GM19397 (cell line): Measurements from ENCODE around the gene ZNF628.

Source experiments
- ATAC-seq: cut with Tn5 transposase; IDR thresholded peaks from one replicate; pipeline ENCODE4 v1.9.1; 2021; ENCODE audit warnings: mild to moderate bottlenecking, moderate library complexity; ENCODE audit not compliant: unreplicated experiment

The ZNF628 gene

DNA sequence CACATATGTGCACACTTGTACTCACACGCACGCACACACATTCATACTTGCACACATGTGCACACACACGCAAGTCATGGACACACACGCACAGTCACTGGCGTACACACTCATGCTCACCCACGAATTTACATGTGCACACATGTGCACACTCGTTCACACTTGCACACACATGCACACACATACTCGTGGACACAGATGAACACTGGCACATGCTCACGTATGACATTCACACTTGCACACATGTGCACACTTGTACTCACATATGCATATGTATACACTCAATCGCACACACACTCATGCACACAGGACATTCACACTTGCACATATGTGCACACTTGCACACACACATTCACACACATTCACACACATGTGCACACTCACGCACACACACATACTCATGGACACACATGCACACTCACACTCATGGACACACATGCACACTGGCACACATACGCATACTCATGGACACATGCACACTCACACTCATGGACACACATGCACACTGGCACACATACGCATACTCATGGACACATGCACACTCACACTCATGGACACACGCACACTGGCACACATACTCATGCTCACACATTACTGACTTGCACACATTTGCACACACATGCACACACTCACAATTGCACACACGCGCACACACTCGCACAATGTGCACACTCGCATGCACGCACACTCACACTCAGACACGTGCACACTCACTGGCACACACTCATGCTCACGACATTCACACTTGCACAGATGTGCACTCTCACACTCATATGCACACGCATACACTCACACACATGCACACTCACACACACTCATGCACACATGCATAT, 51.0 kb downstream of the ZNF628 start:
- no peak for ATAC-seq

DNA sequence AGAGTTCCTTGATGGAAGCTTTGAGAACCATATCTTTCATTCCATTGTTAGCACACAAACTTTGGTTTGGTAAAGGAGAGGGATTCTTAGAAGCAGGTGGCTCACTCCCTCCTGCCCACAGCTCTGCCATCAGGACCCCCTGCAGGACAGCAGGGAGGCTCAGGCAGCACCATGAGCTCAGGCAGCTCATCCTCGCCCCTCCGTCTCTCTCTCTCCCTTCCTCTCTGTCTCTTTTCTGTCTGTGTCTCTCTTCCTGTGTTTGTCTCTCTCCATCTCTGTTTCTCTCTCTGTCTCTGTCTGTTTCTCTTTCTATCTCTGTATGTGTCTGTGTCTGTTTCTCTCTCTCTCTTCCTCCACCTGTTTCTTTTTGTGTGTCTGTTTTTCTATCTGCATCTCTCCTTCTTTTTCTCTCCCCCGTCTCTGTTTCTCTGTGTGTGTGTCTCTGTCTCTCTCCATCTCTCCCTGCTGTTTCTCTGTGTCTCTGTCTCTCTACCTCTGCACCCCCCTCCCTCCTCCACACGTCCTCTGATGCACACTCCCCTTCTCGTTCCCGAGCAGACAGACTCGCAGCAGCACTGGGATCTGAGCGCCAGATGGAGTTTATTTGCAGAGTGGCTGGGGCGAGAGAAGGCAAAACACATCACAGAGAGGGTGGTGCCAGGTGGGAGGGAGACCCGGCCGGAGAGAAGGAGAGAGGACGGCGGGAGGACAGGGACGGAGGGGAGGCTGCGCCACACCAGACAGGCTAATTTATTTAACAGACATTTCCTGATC, 51.8 kb downstream of the ZNF628 start:
- no peak for ATAC-seq

DNA sequence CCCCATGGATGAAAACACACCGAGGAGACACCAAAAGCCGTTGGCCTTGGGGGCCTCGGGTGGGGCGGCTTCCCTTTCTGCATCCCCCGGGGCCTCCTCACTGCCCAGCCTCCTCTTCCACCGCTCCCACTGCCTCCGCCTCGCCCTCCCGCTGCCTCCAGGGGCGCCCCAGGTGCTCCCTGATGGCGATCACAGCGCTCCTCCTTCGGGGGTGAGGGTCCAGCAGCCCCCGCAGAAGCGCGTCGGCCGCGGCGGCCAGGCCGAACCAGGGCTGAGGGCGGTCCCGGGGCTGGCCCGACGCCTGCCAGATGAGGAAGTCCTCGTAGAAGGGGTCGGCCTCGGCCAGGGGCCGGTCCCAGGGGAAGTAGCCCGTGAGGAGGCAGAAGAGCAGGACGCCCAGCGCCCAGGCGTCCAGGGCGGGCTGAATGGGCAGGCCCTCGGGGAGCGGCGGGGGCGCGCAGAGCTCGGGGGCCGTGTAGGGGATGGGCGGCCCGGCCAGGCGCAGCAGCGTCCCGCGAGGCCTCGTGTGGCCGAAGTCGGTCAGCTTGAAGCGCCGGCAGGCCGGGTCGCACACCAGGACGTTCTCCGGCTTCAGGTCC, 53.3 kb downstream of the ZNF628 start:
- ATAC-seq, result no peak

DNA sequence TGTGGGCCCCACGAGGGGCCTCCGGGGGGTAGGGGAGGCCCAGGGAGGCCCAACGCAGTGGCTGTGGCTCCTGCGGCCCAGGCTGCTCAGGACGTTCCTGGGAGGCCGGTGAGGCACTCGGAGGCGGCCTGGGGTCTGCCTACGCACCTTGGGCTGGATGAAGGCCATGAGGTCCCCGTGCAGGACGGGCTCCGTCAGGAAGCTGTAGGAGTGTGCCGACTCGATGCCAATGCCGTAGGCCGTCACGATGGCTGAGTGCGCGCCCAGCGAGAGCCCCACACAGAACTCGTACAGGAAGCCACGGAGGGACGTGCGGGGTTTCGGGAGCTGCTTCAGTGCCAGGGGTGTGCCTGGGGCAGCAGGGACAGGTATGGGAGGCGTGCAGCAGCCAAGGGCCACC, 54.6 kb downstream of the ZNF628 start:
- no peak for ATAC-seq
